HG03342 (cell line): ENCODE data around the gene BMP7.
"Not testable (repeated sequence)": the region's sequence is repeated elsewhere in the genome, so short reads cannot be mapped to it uniquely, and the experiment has no call there.

Experiments
- ATAC-seq: cut with Tn5 transposase; IDR thresholded peaks from one replicate; pipeline ENCODE4 v1.9.1; 2021; ENCODE audit warnings: mild to moderate bottlenecking, moderate library complexity; ENCODE audit not compliant: unreplicated experiment

Gene BMP7

DNA sequence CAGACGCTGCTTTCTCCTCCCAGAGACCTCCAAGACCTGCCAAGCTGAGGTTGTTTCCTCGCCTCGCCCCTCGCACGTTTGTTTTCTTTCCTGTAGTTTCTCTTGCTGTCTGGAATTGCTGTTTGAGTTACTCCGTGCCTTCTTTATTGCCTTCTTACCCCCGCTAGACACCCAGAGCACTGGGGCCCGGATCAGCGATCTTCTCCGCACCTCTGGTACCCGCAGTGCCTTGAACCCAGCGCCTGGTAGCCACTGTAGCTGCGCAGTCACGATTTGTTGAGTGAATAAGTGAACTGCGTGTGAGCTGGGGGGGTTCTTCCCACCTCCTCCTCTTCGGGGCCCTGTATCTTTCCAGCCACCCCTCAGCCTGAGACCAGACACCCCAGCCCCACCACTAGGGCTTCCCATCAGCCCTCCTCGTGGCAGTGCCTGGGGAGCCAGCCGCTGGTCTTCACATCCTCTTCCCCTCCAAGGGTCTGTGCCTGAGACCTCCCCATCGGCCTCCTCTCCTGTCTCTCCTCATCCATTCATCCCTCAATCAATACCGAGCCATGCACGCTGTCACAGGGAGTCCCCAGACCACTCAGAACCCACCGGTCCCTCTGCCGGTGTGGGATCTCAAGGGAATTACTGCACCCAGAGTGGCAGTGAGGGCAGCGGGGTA lies 849 bp upstream of the BMP7 start:
- no peak for ATAC-seq

DNA sequence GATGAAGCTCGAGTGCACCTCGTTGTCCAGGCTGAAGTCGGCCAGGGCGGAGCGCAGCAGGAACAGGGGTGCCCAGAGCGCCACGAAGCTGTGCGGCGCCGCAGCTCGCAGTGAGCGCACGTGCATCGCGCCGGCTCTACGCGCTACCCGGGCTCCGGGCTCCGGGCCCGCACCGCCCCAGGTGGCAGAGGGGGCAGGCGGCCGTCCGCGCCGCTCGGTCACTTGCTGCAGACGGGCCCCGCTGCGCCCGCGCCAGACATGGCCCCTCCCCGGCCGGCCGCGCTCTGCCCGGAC lies 497 bp downstream of the BMP7 start:
- ATAC-seq: no peak

DNA sequence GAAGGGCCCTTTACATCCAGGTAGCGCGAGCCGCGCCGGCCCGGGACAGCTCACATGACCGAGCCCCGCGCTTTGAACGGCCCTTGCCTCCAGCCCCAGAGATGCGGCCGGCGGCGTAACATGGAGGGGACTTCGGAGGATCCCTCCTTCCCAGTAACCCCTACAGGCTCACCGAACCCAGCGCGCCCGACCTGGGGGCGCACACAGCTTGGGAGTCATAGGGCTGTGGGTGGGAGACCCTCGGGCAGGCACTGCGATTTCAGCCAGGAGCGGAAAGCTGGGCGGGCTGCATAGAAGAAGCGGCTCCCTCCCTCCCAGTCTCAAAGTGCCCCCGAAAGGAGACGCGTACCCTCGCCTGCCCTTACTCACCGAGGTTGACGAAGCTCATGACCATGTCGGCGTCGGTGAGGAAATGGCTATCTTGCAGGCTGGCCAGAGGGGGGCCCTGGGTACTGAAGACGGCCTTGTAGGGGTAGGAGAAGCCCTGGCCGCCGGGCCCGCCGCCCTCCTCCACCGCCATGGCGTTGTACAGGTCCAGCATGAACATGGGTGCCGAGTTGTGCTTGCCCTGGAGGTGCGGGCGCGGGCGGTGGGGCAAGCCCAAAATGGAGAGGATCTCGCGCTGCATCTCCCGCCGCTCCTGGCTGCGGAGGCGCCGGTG lies 975 bp downstream of the BMP7 start:
- ATAC-seq: no peak

DNA sequence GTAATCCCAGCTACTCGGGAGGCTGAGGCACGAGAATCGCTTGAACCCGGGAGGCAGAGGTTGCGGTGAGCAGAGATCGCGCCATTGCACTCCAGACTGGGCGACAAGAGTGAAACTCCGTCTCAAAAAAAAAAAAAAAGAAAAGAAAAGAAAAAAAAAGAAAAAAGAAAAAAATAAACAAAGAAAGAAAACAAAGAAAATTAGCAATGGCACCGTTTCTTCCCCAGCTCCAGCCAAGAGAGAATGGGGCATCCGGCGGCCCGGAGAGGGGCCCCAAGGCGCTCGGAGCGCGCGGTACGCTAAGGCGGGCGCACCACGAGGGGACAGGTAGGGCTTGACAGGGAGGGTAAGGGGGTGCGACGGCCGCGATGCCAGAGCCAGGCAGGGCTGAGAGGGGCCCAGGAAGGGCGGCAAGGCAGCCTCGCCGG lies 1.5 kb downstream of the BMP7 start:
- not testable (repeated sequence) for ATAC-seq

DNA sequence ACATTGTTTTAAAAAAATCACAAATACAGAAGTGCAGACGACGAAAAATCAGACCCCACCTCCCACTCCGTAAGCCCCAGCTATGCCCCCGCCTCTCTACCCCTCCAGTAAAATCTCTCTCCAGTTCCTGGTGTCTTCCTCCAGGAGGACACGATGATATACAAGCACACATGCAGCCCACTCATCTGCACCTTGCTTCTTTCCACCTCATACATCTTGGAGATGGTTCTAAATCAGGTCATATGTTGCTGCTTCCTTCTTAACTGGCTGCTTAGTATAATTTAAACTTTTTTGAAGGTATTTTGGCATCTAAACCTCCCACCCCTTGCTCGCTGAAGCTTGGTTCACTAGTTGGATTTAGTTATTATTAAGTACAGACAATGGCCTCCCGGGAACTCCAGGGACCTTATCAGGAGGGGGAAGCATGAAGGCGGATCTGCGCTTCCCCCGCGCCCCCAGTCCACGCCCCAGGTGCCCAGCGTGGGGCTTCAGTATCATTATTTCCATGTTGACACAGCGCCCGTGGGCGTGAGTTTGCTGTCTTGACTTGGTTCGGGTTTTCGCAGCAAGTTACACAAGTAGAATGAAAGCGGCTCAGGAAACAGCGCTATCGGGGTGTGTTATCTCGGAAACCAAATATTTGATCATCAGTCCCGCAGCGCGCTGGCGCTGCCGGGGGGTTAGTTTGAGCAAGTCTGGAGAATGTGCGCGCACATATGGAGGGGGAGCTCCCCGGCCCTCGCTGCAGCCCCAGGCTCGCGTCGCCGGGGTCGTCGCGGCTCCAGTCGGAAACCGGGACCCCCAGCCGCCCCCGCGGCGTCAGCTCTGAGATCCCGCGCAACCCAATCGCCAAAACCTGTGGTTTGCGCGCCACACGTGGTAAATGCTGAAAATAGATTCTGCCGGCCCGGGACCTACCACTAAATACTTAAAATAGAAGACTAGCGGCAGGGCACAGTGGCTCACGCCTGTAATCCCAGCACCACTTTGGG lies 2.3 kb downstream of the BMP7 start:
- ATAC-seq: no peak

DNA sequence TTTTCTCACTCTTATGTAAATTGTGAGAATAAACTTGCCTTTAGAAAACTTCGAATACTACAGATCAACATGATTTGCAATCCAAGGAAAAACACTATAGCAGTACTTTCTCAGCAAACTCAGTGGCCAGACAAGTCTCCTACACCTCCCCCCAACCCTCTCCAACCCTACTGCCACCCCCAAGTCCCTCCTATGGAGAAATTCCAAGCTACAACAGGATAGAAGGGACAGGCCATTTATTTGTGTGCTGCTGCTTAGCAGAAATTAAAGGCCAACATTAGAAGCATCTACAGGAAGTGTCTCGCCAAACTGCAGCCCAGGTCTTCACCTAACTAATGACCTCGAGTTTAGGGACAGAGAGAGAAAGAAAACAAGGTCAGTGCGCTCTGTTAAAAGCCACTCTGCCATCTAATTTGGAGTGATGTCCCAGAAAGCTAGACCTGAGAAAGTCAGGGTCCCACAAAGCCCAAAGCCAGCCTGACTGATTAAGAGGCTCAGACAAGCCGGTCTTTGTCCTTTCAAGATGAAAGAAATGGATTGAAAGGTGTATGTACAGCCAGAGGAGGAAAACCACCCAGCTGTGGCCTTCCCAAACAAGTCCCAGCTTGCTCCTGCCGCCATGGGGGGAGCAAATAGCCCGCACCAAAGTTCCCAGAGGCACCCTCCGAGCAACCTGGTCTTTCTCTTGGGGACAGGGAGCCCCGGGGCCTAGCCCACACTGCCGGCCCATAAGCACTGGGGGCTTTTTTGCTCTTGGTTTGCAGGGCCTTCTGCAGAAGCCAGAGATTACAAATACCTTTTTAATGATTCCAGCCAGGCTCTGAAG lies 3.4 kb downstream of the BMP7 start:
- no peak for ATAC-seq

DNA sequence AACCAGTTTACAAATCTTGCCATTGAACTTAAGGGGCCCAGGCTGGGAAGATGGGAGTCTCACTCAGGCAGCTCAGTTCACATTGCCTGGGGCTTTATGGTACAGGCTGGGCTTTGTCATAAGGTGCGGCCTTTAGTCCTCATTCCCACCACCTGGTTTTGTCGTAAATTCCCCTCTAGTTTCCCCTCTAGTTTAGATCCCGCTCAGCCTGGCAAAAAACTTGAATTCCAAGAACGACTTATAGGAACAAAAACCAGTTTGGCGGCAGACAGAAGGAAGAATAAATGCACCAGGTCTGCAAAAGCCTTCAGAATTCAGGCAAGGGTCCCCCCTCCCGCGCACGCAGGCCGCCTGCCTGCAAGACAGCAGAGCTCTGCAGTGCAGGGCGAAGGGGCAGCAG lies 4.1 kb downstream of the BMP7 start:
- no peak for ATAC-seq

DNA sequence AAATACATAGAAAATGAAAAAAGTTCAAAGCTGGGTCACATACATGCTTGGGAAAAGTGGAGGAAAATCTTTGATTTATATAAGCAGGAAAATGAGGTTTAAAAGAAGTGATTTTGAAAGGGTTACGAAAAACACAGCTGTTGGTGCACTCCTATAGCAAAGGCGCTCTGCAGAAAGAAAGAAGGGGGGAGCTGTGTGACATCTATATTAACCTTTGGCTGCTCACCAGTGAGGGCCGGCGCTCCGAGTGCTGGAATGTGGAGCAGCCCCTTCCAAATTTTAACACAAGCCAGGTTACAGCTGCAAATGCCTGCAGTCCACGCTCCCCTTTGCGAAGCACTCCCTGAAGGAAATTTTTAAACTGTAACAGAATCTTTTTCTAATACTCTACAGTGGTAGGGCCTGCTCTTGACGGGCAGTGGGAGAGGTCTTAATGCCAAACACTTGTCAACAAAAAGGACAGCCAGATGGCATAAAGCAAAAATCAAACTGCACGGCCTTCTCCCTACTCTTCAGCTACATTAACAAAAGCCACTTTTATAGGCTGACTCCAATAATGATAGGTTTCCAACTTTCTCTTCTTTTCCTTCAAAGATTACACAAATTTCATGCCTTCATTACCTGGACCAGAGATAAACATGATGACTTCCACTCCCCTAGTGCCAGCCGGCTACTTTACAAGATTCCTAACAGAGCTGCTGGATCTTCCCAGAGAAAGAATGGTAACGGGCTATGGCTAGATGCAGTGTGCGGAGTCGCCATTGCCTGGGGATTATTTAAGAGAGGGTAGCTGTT lies 4.8 kb downstream of the BMP7 start:
- no peak for ATAC-seq

DNA sequence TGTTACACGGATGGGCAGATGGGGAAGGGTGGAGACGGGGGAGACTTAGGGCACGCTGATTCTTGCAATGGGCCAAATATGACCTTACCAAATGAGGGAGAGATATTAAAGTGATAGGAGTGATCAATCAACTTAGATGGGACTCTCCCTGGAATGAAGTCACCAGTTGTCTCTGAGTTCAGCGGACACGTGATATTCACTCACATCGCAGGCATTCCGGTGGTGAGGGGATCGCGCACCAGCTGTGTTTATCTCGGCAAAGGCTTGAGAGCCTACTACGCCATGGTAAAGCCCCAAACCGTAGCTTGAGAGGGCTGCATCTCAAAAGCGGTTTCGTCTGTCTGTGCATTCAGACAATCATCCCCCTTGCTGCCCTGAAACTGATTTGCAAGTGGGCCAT lies 5.5 kb downstream of the BMP7 start:
- no peak for ATAC-seq

DNA sequence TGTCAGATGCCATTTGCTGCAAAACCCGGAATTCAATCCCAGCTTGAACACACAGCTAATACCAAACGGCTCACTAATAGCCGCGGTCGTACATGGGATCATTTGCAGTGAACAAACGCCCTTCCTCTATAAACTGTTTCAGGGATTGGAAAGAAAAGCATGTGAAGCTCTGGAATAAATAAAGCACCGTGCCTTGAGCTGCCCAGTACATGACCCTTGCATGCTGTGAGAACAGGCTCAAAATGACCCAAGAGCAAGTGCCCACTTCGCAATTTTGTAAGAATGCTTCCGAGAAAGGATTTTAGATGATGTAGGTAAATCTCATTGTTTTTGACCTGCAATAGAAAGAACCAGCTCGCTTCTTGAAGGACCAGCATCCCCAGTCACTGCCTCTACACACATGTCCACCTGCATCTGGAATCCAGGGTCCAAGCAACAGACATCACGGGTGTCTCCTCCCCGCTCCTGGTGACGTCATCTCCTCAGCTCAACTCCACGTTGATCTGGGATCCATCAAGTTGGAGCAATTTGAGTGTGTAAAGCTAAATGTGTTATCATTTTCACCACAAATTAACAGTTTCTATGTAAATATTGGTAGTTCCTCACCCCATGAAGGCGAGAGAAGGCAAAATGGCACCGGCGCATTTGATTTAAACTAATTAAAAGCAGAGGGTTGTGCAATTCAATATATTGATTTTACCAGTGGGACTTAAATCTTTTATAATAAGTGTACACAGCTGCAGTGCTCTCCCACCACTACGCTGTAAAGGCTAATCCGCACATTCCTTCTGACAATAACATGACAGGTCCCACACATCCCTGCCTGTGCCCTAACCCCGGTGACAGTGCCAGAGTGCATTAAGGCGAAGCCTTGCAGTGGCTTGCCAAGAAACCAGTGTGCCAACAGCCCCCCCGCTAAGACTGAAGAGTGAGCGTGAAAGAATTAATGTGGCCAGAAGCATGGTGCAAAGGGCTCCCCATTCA lies 6.2 kb downstream of the BMP7 start:
- ATAC-seq: no peak

DNA sequence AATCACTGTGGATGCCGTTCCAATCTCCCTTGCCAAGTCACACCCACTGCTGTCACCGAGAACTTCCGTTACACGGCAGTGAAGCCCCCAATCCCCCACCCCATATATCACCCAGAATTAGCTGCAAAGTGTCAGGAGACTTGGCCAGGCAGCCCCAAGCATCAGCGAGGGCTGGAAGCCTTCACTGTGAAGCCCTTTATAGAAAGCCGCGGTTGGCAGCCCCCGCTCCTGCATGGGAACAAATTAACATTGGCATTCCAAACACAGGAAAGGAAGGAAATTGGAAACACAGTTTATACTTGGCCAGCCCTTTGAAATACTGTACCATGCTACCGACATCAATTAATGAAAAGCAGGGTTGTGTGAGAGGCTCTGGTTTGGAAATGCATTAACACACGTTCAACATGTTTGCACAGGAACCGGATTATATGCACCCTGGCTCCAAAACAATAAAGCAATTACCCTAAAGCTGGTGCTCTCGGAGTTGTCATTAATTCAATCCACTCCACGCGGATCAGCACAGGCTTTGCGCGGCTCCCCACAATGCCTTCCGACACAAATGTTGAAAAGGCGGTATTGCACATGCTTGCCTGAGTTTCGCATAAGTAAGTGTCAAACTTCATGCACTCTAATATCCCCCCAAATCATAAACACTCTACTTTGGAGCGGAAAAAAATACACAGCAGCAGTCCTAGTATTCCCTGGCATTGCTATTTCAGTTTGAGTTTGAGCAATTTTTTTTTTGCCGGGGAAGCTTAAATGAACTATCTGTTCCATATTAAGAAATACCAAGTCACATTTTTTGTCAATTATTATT lies 7.1 kb downstream of the BMP7 start:
- no peak for ATAC-seq

DNA sequence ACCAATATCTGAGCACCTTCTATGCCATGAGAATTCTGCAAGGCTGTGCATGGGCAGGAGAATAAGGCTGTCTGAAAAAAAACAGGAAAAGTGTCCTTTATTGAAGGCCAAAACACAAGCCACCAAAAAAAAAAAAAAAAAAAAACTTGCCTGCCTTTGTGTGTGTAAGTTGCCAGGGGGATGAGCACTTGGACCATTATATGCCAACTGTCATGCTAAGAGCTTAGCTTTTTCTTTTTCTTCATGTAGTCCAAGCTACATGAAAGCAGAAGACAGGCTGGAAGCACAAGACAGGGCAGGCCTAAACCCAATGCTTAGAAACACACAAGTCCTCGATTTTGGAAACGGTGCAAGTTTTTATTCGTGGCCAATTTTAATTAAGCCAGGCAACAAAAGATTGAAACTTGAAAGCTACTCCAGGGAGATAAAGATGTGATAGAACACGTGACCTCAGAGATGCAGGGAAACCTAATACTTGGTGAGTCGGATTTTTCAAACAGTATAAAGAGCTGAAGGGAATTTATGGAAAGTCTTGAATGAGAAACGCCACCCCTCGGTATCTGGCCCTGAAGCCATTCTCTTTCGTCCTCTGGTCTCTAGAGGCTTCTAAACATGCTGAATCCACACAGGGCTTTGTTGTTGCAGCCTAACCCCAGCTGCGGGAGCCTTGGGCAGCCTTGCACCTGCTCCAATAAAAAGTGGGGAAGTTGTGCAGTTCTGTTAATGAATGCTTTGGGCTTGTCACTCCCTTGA lies 8.6 kb downstream of the BMP7 start:
- no peak for ATAC-seq

DNA sequence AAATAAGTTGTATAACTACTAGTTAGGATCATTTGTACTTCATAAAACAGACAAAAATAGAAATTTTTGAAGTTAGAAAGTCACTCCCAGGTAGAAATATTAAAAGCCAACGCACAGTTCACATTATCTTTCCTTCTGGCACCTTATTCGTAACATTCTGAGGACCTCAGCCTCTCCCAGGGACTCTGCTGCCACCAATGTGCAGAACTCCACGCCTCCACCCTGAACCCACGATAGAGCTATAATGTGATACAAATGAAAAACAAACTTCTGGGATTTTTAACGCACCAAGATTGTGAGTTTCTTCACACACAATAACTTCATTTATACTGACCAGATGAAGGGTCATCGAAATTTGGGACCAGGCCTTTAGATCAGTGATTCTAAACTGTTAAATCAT lies 9.5 kb downstream of the BMP7 start:
- ATAC-seq: no peak

DNA sequence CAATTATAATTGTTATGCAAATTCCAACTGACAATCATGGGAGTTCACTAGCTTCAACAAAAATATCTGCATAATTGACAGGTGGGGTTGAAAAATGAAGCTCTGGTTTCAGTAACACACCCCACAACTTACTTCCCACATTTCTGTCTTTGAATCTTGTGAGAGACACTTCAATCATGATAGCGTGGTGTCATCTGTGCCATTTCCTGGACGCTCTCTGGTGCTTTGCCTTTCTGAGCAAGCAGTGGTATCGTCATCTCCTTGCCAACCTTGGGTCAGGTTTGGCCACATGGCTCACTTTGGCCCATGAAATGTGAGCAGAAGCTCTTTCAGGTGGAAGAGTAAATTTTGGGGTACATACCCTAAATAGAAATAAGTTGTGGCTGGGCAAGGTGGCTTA lies 10.2 kb downstream of the BMP7 start:
- no peak for ATAC-seq

DNA sequence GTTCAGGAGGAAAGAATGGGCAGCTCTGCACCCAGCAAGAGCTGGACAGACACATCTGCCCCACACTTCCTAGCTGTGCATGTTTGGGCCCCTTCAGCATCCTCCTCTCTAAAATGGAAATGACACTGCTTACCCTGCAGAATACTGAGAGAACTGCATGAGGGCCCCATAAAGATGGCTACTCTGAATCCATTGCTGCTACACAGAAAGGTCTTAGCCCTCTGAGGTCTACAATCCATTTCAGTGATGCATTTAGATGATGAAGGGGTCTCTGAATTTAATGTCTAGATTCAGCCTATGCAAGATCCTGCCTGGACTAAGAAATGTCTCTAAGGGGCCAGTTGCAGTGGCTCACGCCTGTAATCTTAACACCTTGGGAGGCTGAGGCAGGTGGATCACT lies 11.3 kb downstream of the BMP7 start:
- ATAC-seq: no peak

DNA sequence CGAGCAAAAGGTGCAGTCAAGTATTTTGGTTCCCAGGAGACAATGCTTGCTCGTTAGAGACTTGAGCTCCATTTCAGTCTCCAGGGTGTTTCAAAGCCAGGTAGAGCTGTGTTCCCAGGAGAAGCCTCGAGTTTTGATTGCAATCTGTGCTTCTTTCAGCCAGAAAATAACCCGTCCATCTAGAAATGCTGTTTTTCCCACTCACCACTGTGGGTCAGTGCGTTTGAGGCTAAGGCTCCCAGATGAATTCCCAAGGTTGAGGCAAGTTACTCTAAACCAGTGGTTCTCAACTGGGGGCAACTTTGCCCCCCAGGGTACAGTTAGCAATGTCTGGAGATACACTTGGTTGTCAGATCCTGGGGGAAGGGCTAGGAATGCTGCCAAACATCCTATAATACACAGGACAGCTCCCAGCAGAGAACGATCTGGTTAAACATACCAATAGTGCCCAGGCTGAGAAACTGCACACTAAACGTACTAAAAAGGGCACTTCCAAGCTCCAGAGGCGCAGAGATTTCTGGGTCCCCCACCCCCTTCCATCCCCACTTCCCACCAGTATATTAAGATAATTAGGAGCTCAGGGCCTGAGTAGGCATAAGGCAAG lies 13.8 kb downstream of the BMP7 start:
- no peak for ATAC-seq

DNA sequence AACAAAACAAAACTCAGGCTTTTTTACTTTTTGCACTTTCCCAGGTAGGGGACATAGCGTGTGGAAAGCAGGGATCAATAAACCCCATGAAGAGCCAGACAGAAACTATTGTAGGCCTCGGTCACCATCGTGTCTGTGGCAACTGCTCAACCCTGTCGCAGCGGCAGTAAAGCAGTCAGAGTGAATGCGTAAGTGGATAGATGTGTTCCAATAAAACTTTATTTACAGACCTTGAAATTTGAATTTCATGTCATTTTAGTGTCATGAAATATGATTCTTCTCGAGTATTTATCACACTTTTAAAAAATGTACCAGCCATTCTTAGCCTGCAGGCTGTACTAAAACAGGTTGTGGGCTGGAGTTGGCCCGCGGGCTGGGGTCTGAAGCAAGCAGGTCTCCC lies 14.5 kb downstream of the BMP7 start:
- ATAC-seq: no peak
